ENCODE data around the gene INPP5F. TPM values are rescaled to one million over a fixed set of nuclear protein-coding genes. Genes with fewer than 3 reads are reported as not detected.

INPP5F gene
- total RNA-seq, 2 donors from 2014 or later: 17.1 to 23.7 TPM

- Histone ChIP-seq H3K27me3 (replicated peaks; ENCODE audit: insufficient read depth) (no peaks in the 10 kb centered on the region), H3K9me3 (no peaks in the 10 kb centered on the region), H3K4me1 (ENCODE audit: control insufficient read depth in 1 of 2, low read depth in 2 of 2) (peaks cover 14 to 29% of the 10 kb centered on the region in 2 donors), H3K36me3 (no peaks in the 10 kb centered on the region), H3K4me3 (peak overlapping the region; percentile 72), H3K27ac (peak overlapping the region; percentile 48 to 68)
- TF ChIP-seq CTCF (IDR thresholded peaks at IDR 0.05): no peak
- no peak for DNase-seq (ENCODE audit: low spot score)
- no peak for ATAC-seq (ENCODE audit: insufficient number of reproducible peaks, low FRiP score, low read depth)
Observed at GRCh38 chr10:119871881-119872609, 146.2 kb downstream of the INPP5F start.

GRCh38 chr10:119872610-119872859, 146.7 kb downstream of the INPP5F start, which contains the start of gene MCMBP:
Gene MCMBP, minus strand, starts transcription at chr10:119872843. Its CDS starts 259 bp downstream, at chr10:119872584.
- H3K27ac ChIP-seq: peak within 1 kb of the TSS; percentile 68 to 86
- H3K36me3 ChIP-seq: no peaks in the 10 kb centered on the region
- no peak for TF ChIP-seq CTCF (IDR thresholded peaks at IDR 0.05)
- peaks cover 14 to 29% of the 10 kb centered on the region in 2 donors for H3K4me1 ChIP-seq (ENCODE audit: control insufficient read depth in 1 of 2, low read depth in 2 of 2)
- H3K27me3 ChIP-seq (replicated peaks; ENCODE audit: insufficient read depth): no peaks in the 10 kb centered on the region
- ATAC-seq (ENCODE audit: insufficient number of reproducible peaks, low FRiP score, low read depth): no peak
- H3K4me3 ChIP-seq: peak within 1 kb of the TSS; percentile 72
- no peak for DNase-seq (ENCODE audit: low spot score)
- no peaks in the 10 kb centered on the region for H3K9me3 ChIP-seq

- ATAC-seq (ENCODE audit: insufficient number of reproducible peaks, low FRiP score, low read depth): peak; percentile 89
- no peak for TF ChIP-seq CTCF (IDR thresholded peaks at IDR 0.05)
Observed at GRCh38 chr10:119872860-119873681, 147.2 kb downstream of the INPP5F start.

GRCh38 chr10:119878524-119878923, 152.7 kb downstream of the INPP5F start:
- DNase-seq (ENCODE audit: low spot score) (no peak), ATAC-seq (ENCODE audit: insufficient number of reproducible peaks, low FRiP score, low read depth) (no peak)
- H3K27me3 ChIP-seq (replicated peaks; ENCODE audit: insufficient read depth): no peaks in the 10 kb centered on the region
- H3K27ac ChIP-seq: no peak overlapping the region
- no peaks in the 10 kb centered on the region for H3K9me3 ChIP-seq
- peaks cover 0 to 4% of the 10 kb centered on the region in 2 donors for H3K4me1 ChIP-seq (ENCODE audit: control insufficient read depth in 1 of 2, low read depth in 2 of 2)
- no peak for TF ChIP-seq CTCF (IDR thresholded peaks at IDR 0.05)
- no peak overlapping the region for H3K4me3 ChIP-seq
- no peaks in the 10 kb centered on the region for H3K36me3 ChIP-seq

More at GRCh38 chr10:119872860-119873681, 147.2 kb downstream of the INPP5F start:
- Histone ChIP-seq H3K9me3 (no peaks in the 10 kb centered on the region), H3K36me3 (no peaks in the 10 kb centered on the region), H3K27ac (peak overlapping the region; percentile 68 to 86), H3K4me3 (peak overlapping the region; percentile 72), H3K27me3 (replicated peaks; ENCODE audit: insufficient read depth) (no peaks in the 10 kb centered on the region), H3K4me1 (ENCODE audit: control insufficient read depth in 1 of 2, low read depth in 2 of 2) (peaks cover 12 to 25% of the 10 kb centered on the region in 2 donors)
- peak; percentile 27 for DNase-seq (ENCODE audit: low spot score)

Other genes starting within 250 kb of the INPP5F start
- gene RGS10, start 183.3 kb upstream of the INPP5F start, total RNA-seq: 10 to 100 TPM; 33.2 to 37.1 TPM
- 10 to 100 TPM; 72.4 to 79.5 TPM for gene TIAL1, start 129.1 kb upstream of the INPP5F start, total RNA-seq
- 10 to 100 TPM; 48.9 to 87.6 TPM for gene BAG3, start 74.7 kb upstream of the INPP5F start, total RNA-seq
- 10 to 100 TPM; 34.8 to 59.8 TPM for gene MCMBP, start 146.8 kb downstream of the INPP5F start, total RNA-seq
- gene SEC23IP, start 166.7 kb downstream of the INPP5F start, total RNA-seq: 10 to 100 TPM; 17.9 to 20.9 TPM

Measured in thoracic aorta (tissue), 2 donors.